HG02623 (cell line): ENCODE data around the gene DDR2.
"Not testable (repeated sequence)": the region's sequence is repeated elsewhere in the genome, so short reads cannot be mapped to it uniquely, and the experiment has no call there.

Experiments used
- ATAC-seq: cut with Tn5 transposase; IDR thresholded peaks from one replicate; pipeline ENCODE4 v1.9.1; 2021; ENCODE audit warnings: moderate library complexity; ENCODE audit not compliant: unreplicated experiment

DDR2 gene

GRCh38 chr1:162632217-162632666 lies at the start of gene DDR2:
Gene DDR2 (plus strand): TSS chr1:162632464. CDS start chr1:162719064, 86,600 bp downstream.
- ATAC-seq = no peak

GRCh38 chr1:162582901-162583300 lies 49.4 kb upstream of the DDR2 start:
- not testable (repeated sequence) for ATAC-seq

GRCh38 chr1:162585101-162585500 lies 47.2 kb upstream of the DDR2 start:
- not testable (repeated sequence) for ATAC-seq

- no peak for ATAC-seq
Observed at GRCh38 chr1:162587347-162587746, 44.9 kb upstream of the DDR2 start.

GRCh38 chr1:162587761-162588260 lies 44.5 kb upstream of the DDR2 start:
- ATAC-seq = no peak

GRCh38 chr1:162590101-162590500 lies 42.2 kb upstream of the DDR2 start:
- ATAC-seq = no peak

- ATAC-seq = no peak
Observed at GRCh38 chr1:162590686-162591085, 41.6 kb upstream of the DDR2 start.

- no peak for ATAC-seq
Observed at GRCh38 chr1:162596514-162597170, 35.6 kb upstream of the DDR2 start.

GRCh38 chr1:162599451-162599850 lies 32.8 kb upstream of the DDR2 start:
- no peak for ATAC-seq

- ATAC-seq = not testable (repeated sequence)
Observed at GRCh38 chr1:162603117-162603516, 29.1 kb upstream of the DDR2 start.

- no peak for ATAC-seq
Observed at GRCh38 chr1:162605225-162605927, 26.9 kb upstream of the DDR2 start.

GRCh38 chr1:162609306-162609705 lies 23.0 kb upstream of the DDR2 start:
- ATAC-seq = no peak

- no peak for ATAC-seq
Observed at GRCh38 chr1:162612606-162613400, 19.5 kb upstream of the DDR2 start.

GRCh38 chr1:162616848-162617247 lies 15.4 kb upstream of the DDR2 start:
- ATAC-seq = no peak

GRCh38 chr1:162617513-162617912 lies 14.8 kb upstream of the DDR2 start:
- ATAC-seq = no peak

- ATAC-seq = no peak
Observed at GRCh38 chr1:162619076-162619475, 13.2 kb upstream of the DDR2 start.

- no peak for ATAC-seq
Observed at GRCh38 chr1:162621256-162621655, 11.0 kb upstream of the DDR2 start.

GRCh38 chr1:162625679-162626078 lies 6.6 kb upstream of the DDR2 start:
- no peak for ATAC-seq

- ATAC-seq = no peak
Observed at GRCh38 chr1:162626094-162626493, 6.2 kb upstream of the DDR2 start.

GRCh38 chr1:162626761-162627160 lies 5.5 kb upstream of the DDR2 start:
- no peak for ATAC-seq

GRCh38 chr1:162627662-162628296 lies 4.5 kb upstream of the DDR2 start:
- ATAC-seq = no peak
